HUDEP-2 (cell line): Measurements from ENCODE around the gene EIF4G2.
A peak's percentile ranks its signal among the peaks of the same experiment; 100 is the strongest.

Experiments
- DNase-seq, 76 experiments: peaks; one replicate each; lab custom pipeline; 2025; ENCODE audit not compliant: unreplicated experiment in 76 of 76; lab: John Stamatoyannopoulos, UW

Gene EIF4G2

GRCh38 chr11:10809373-10810160, 841 bp upstream of the EIF4G2 start:
- peak in 31 of 76 experiments; percentile 9 to 79 (median 42) for DNase-seq

GRCh38 chr11:10808235-10808552, 532 bp downstream of the EIF4G2 start:
- peak in 4 of 76 experiments; percentile 25 to 48 (median 40) for DNase-seq

GRCh38 chr11:10807493-10808234, 1.1 kb downstream of the EIF4G2 start:
- peak in 20 of 76 experiments; percentile 7 to 44 (median 20) for DNase-seq

GRCh38 chr11:10806206-10806605, 2.5 kb downstream of the EIF4G2 start:
- no peak for DNase-seq

- no peak for DNase-seq
Measured at GRCh38 chr11:10805741-10806140, 3.0 kb downstream of the EIF4G2 start.

GRCh38 chr11:10803676-10804075, 5.0 kb downstream of the EIF4G2 start:
- DNase-seq: no peak

- DNase-seq: no peak
Measured at GRCh38 chr11:10800292-10800691, 8.4 kb downstream of the EIF4G2 start.

GRCh38 chr11:10798330-10798928, 10.3 kb downstream of the EIF4G2 start:
- no peak for DNase-seq

- no peak for DNase-seq
Measured at GRCh38 chr11:10797531-10797930, 11.2 kb downstream of the EIF4G2 start.

GRCh38 chr11:10797001-10797400, 11.7 kb downstream of the EIF4G2 start:
- no peak for DNase-seq

- DNase-seq: peak in 1 of 76 experiments; percentile 5
Measured at GRCh38 chr11:10796191-10796590, 12.5 kb downstream of the EIF4G2 start.

- DNase-seq: no peak
Measured at GRCh38 chr11:10793470-10794255, 15.1 kb downstream of the EIF4G2 start.

- peak in 73 of 76 experiments; percentile 13 to 88 (median 72) for DNase-seq
Measured at GRCh38 chr11:10792385-10793068, 16.2 kb downstream of the EIF4G2 start.

- peak in 2 of 76 experiments; percentile 18 to 23 for DNase-seq
Measured at GRCh38 chr11:10786451-10786850, 22.3 kb downstream of the EIF4G2 start.

GRCh38 chr11:10785146-10785474, 23.6 kb downstream of the EIF4G2 start:
- no peak for DNase-seq

- DNase-seq: no peak
Measured at GRCh38 chr11:10784232-10785145, 24.2 kb downstream of the EIF4G2 start.

- DNase-seq: no peak
Measured at GRCh38 chr11:10780040-10780439, 28.7 kb downstream of the EIF4G2 start.

GRCh38 chr11:10779086-10779485, 29.6 kb downstream of the EIF4G2 start:
- no peak for DNase-seq

- DNase-seq: no peak
Measured at GRCh38 chr11:10778217-10778970, 30.3 kb downstream of the EIF4G2 start.
